ENCODE results near the gene LBX1.

DNA sequence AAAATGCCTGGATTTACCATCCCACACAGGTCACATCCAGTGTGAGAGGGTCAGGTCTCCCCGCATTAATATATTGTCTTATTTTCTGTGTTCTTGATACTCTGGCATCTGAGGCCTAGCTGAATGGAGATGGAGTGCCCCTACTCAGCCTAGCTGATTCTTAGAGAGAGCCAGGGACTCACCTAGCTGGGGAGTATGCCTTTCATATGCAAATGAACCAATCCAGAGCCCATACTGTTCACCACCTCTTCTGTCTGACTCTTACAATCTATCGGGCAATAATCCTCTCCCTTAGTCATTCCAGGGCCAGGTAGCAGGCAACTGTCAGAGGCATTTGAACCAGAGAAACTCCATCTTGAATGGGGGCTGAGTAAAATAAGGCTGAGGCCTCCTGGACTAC lies 46.3 kb downstream of the LBX1 start:
- TF ChIP-seq, protein P1, sequence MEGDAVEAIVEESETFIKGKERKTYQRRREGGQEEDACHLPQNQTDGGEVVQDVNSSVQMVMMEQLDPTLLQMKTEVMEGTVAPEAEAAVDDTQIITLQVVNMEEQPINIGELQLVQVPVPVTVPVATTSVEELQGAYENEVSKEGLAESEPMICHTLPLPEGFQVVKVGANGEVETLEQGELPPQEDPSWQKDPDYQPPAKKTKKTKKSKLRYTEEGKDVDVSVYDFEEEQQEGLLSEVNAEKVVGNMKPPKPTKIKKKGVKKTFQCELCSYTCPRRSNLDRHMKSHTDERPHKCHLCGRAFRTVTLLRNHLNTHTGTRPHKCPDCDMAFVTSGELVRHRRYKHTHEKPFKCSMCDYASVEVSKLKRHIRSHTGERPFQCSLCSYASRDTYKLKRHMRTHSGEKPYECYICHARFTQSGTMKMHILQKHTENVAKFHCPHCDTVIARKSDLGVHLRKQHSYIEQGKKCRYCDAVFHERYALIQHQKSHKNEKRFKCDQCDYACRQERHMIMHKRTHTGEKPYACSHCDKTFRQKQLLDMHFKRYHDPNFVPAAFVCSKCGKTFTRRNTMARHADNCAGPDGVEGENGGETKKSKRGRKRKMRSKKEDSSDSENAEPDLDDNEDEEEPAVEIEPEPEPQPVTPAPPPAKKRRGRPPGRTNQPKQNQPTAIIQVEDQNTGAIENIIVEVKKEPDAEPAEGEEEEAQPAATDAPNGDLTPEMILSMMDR (conservative IDR thresholded peaks at IDR 0.05; ENCODE audit: low read length): no peak
- no peak for TF ChIP-seq EZH2phosphoT487 (IDR thresholded peaks at IDR 0.05; ENCODE audit: borderline replicate concordance, low read depth, low read length)

Measured in OCI-LY7 (cell line).